K562 (cell line): ENCODE data around the gene DELE1. TPM values are rescaled to one million over a fixed set of nuclear protein-coding genes. Genes with fewer than 3 reads are reported as not detected.

ENCODE experiments used
- ARID3B ChIP-seq: fragments of 250-450 bp; sonication (Bioruptor Pico); IDR thresholded peaks from 2 replicates; pipeline ENCODE4 v1.4.0; 2020; ENCODE audit warnings: borderline replicate concordance
- ATF2 ChIP-seq: sonication (generic); formaldehyde crosslinking; IDR thresholded peaks from 2 replicates; pipeline ENCODE4 v1.8.1; 2022; ENCODE audit warnings: missing genetic modification reagents
- BRCA1 ChIP-seq, 2 experiments: fragments of 450-650 bp in 1 of 2; sonication (generic) in 1 of 2; formaldehyde crosslinking in 1 of 2; IDR thresholded peaks; 2 replicates each; pipeline versions ENCODE4 v1.5.0 to v1.6.1; 2017 to 2020; ENCODE audit warnings: mild to moderate bottlenecking in 1 of 2, missing genetic modification reagents in 1 of 2
- CC2D1A ChIP-seq: fragments of 450-650 bp; IDR thresholded peaks from 2 replicates; pipeline ENCODE4 v1.6.1; 2017; ENCODE audit warnings: mild to moderate bottlenecking
- CREB1 ChIP-seq, 2 experiments: sonication (generic) in 1 of 2; formaldehyde crosslinking in 1 of 2; IDR thresholded peaks; 2 replicates each; pipeline versions ENCODE4 v1.6.1 to v1.8.0; 2012 to 2022; ENCODE audit warnings: inconsistent platforms in 1 of 2, mild to moderate bottlenecking in 1 of 2, missing genetic modification reagents in 1 of 2, moderate library complexity in 1 of 2
- FOXA1 ChIP-seq: fragments of 450-650 bp; IDR thresholded peaks from 2 replicates; pipeline ENCODE4 v1.6.1; 2016; ENCODE audit warnings: mild to moderate bottlenecking, borderline replicate concordance
- HMGN3 ChIP-seq: IDR thresholded peaks from 2 replicates; pipeline ENCODE4 v1.6.1; 2011; ENCODE audit warnings: borderline replicate concordance, low read depth, mild to moderate bottlenecking, mixed read lengths, low read length; ENCODE audit not compliant: insufficient read length; ENCODE audit errors: extremely low read depth
- PTTG1 ChIP-seq: fragments of 450-650 bp; IDR thresholded peaks from 2 replicates; pipeline ENCODE4 v1.6.1; 2016; ENCODE audit warnings: low read depth, mild to moderate bottlenecking, missing genetic modification characterization, missing compliant biosample characterization
- RAD51 ChIP-seq: fragments of 450-650 bp; IDR thresholded peaks from 2 replicates; pipeline ENCODE4 v1.7.1; 2016; ENCODE audit warnings: low read depth, mild to moderate bottlenecking, borderline replicate concordance
- SETDB1 ChIP-seq: IDR thresholded peaks from one replicate; pipeline ENCODE4 v1.6.1; 2012; ENCODE audit warnings: low read length, control low read depth, inconsistent platforms
- ZFP1 ChIP-seq: fragments of 450-650 bp; formaldehyde crosslinking; IDR thresholded peaks from 2 replicates; pipeline ENCODE4 v1.4.0; 2020; ENCODE audit warnings: mild to moderate bottlenecking, mixed read lengths
- ZNF431 ChIP-seq: sonication (generic); formaldehyde crosslinking; IDR thresholded peaks from 2 replicates; pipeline ENCODE4 v1.8.0; 2022; ENCODE audit warnings: mild to moderate bottlenecking, missing genetic modification reagents
- ZNF57 ChIP-seq: fragments of 450-650 bp; formaldehyde crosslinking; IDR thresholded peaks from 2 replicates; pipeline ENCODE4 v1.4.0; 2020; ENCODE audit warnings: mild to moderate bottlenecking, moderate library complexity
- ZNF780A ChIP-seq: fragments of 250-450 bp; sonication (Bioruptor Pico); IDR thresholded peaks from 2 replicates; pipeline ENCODE4 v1.5.0; 2021; ENCODE audit warnings: mild to moderate bottlenecking
- polyA plus RNA-seq, 8 experiments: library from polyadenylated mRNA; depleted of rRNA in 4 of 8; stranded (reverse) in 5 of 8; unstranded in 3 of 8; fragments of >200 nt; fragmentation: Nextera tagmentation in 2 of 8; fragmentation: Illumina TruSeq in 1 of 8; extraction: Ambion mirVana in 2 of 8; extraction: Trizol in 1 of 8; gene quantifications; 2 replicates each; pipeline versions ENCODE4 v1.2.1 to v1.2.3, GENCODE V29; 2011 to 2014; ENCODE audit warnings: inconsistent platforms in 1 of 8, missing spikeins in 1 of 8
- total RNA-seq, 7 experiments: library from RNA; depleted of rRNA in 6 of 7; stranded (reverse); fragments of >200 nt in 6 of 7; fragmentation: Illumina TruSeq in 2 of 7; extraction: Trizol in 2 of 7; gene quantifications; 2 replicates each; pipeline versions ENCODE4 v1.2.1 to v1.2.3, GENCODE V29; 2011 to 2021; ENCODE audit warnings: low replicate concordance in 1 of 7
- TF ChIP-seq, protein P1 (sequence below): sonication (generic); formaldehyde crosslinking; IDR thresholded peaks from 2 replicates; pipeline ENCODE4 v1.8.1; 2023; ENCODE audit warnings: mild to moderate bottlenecking, missing genetic modification reagents
- TF ChIP-seq, protein P2 (sequence below): fragments of 250-450 bp; sonication (Bioruptor Pico); IDR thresholded peaks from 2 replicates; pipeline ENCODE4 v1.5.0; 2020; ENCODE audit warnings: mild to moderate bottlenecking
- TF ChIP-seq, protein P3 (sequence below): fragments of 250-450 bp; sonication (Bioruptor Pico); IDR thresholded peaks from 2 replicates; pipeline ENCODE4 v1.5.0; 2021; ENCODE audit warnings: mild to moderate bottlenecking, moderate library complexity

The DELE1 gene
- total and polyA plus RNA-seq, 9 of the 15 experiments (the other 6 are each of a cell fraction or from before 2014, with no cell fraction given): 16.6 to 74.4 (median 49.8) TPM

DNA sequence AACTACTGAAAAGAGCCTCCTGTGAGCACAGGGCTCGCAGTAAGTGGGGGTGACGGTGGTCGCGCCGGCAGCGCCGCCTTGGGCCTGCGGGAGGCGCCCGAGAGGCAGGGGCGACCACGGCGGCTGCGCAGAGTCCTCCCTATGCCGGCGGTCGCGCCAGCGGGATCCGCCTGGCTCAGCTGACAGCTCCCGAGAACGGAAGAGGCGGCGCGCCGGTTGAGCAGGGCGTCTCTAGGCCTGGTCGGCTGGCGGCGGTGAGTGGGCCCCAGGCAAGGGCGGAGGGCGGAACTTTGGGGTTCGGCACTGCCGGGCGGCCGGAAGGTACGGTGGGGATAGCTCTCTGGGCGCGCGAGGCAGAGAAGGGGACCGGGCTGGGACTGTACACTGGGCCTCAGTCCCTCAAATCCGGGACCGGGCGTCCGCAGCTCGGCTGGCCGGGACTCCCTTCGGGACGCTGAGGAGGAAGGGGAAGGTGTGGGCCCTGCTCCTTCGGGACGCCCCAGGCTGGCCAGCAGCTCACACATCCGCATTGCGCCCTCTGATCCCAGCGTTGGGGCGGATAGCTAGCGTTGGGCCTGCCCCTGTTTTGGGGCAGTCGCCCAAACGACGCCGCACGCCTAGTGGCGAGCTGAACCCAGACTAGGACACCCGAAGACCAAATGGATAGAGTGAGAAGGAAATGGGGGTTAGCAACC is 45.4 kb downstream of the DELE1 start, which contains the start of gene RNF14 (continued):
- TF ChIP-seq, protein P1, sequence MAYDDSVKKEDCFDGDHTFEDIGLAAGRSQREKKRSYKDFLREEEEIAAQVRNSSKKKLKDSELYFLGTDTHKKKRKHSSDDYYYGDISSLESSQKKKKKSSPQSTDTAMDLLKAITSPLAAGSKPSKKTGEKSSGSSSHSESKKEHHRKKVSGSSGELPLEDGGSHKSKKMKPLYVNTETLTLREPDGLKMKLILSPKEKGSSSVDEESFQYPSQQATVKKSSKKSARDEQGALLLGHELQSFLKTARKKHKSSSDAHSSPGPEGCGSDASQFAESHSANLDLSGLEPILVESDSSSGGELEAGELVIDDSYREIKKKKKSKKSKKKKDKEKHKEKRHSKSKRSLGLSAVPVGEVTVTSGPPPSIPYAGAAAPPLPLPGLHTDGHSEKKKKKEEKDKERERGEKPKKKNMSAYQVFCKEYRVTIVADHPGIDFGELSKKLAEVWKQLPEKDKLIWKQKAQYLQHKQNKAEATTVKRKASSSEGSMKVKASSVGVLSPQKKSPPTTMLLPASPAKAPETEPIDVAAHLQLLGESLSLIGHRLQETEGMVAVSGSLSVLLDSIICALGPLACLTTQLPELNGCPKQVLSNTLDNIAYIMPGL (CRISPR knock-in tag): peak; percentile 89
- TF ChIP-seq ZNF780A (CRISPR knock-in tag) (no peak), CREB1 (IDR thresholded peaks at IDR 0.05) (no peak), CREB1 (CRISPR knock-in tag; IDR thresholded peaks at IDR 0.05) (no peak; the same call in 1 of the 2 replicates), ATF2 (no peak), ZNF431 (peak; percentile 18; the same call in 1 of the 2 replicates), PTTG1 (tag) (no peak), ZFP1 (CRISPR knock-in tag) (no peak; the same call in 1 of the 2 replicates), RAD51 (peak; percentile 53; the same call in 1 of the 2 replicates), HMGN3 (peak; percentile 93), ZNF57 (CRISPR knock-in tag) (no peak), BRCA1 (IDR thresholded peaks at IDR 0.05) (no peak), BRCA1 (CRISPR knock-in tag; IDR thresholded peaks at IDR 0.05) (no peak), SETDB1 (no peak), FOXA1 (no peak), ARID3B (CRISPR knock-in tag) (no peak), CC2D1A (no peak)
- TF ChIP-seq, protein P2, sequence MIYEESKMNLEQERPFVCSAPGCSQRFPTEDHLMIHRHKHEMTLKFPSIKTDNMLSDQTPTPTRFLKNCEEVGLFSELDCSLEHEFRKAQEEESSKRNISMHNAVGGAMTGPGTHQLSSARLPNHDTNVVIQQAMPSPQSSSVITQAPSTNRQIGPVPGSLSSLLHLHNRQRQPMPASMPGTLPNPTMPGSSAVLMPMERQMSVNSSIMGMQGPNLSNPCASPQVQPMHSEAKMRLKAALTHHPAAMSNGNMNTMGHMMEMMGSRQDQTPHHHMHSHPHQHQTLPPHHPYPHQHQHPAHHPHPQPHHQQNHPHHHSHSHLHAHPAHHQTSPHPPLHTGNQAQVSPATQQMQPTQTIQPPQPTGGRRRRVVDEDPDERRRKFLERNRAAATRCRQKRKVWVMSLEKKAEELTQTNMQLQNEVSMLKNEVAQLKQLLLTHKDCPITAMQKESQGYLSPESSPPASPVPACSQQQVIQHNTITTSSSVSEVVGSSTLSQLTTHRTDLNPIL (CRISPR knock-in tag): no peak
- TF ChIP-seq, protein P3, sequence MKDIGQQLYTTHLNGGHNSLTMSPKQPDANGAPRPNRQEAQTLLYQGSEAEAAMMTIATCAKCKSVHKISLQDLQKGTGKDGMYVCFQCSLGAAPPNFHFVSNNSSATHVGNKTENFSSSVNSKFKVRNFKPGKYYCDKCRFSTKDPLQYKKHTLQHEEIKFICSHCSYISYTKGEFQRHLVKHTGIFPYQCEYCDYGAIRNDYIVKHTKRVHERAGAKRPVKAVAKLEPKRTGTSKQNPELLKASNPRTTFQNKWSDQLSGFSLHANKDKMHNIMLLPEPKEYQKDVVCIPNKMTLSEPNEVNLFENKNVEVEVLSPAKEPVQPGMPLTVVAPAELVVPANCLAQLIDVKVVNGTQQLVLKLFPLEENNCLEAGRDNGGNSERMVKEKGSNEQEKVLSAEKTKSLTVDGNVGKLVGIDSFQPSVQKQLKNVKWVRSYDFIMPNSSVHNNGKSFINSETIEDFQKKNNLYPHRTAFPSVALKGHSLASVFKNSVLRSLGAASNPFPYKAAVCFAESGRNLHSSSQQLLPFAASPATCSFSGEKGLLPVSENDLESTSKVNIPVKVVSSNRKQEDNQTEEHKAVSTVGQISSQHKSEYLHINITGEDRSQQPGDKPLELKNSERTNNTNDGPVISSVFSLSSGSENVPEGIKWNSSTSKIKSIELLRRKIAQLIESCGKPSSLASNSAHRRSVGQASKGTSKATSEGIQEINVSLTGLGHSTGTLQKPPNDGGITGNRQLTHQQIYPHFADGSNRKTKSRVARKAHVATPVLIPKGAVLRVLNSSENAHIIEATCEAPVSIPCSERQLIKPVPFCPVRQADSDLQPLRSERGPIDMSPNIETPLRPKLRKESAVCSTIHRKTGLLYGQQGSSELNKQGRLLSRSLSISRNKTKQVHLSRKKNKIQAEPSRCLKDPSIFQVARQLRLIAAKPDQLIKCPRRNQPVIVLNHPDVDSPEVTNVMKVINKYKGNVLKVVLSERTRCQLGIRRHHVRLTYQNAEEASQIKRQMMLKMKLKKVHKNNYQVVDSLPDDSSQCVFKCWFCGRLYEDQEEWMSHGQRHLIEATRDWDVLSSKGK (CRISPR knock-in tag): no peak
